IMR-90 (cell line): ENCODE data around the gene MPC2. TPM values are rescaled to one million over a fixed set of nuclear protein-coding genes. Genes with fewer than 3 reads are reported as not detected.

Source experiments
- ATAC-seq: fragments of 200-7000 bp; cut with Tn5 transposase; 2 replicates; pipeline ENCODE4 v1.9.1; 2020; ENCODE audit warnings: low read depth, mild to moderate bottlenecking, moderate library complexity
- BruUV-seq: library from RNA; stranded (reverse); fragments of 400-500 nt; replicated peaks from 2 replicates; lab custom pipeline; 2021; lab: Mats Ljungman, UMichigan
- CTCF ChIA-PET: fragments of 300-600 bp; formaldehyde crosslinking; extraction: SDS; loops from one replicate; lab custom pipeline; 2021; ENCODE audit warnings: antibody characterized with exemption; lab: Yijun Ruan, JAX
- POLR2A ChIA-PET: fragments of 300-600 bp; sonication (Branson Sonifier 250); formaldehyde crosslinking; loops from one replicate; lab custom pipeline; 2022; ENCODE audit warnings: antibody characterized with exemption; ENCODE audit not compliant: unreplicated experiment; lab: Charles Lee
- DNase-seq: peaks from one replicate; pipeline ENCODE4 v3.0.0; 2013
- H2AFZ ChIP-seq: replicated peaks from 2 replicates; pipeline ENCODE3; 2013; ENCODE audit warnings: low read length, mild to moderate bottlenecking; ENCODE audit not compliant: poor library complexity
- H2AK5ac ChIP-seq: 2 replicates; pipeline ENCODE4 v1.6.1; 2013; ENCODE audit warnings: low read depth, low read length, inconsistent platforms
- H2AK9ac ChIP-seq: replicated peaks from 2 replicates; pipeline ENCODE3; 2013; ENCODE audit warnings: mild to moderate bottlenecking, low read depth, low read length, moderate library complexity; ENCODE audit not compliant: poor library complexity
- H2BK120ac ChIP-seq: 2 replicates; pipeline ENCODE4 v1.6.1; 2013; ENCODE audit warnings: low read depth, low read length, inconsistent platforms
- H2BK15ac ChIP-seq: 3 replicates; pipeline ENCODE4 v1.6.1; 2013; ENCODE audit warnings: low read depth, low read length, inconsistent platforms
- H2BK20ac ChIP-seq: 2 replicates; pipeline ENCODE4 v1.6.1; 2013; ENCODE audit warnings: low read depth, mild to moderate bottlenecking, inconsistent platforms, low read length, moderate library complexity
- H2BK5ac ChIP-seq: 2 replicates; pipeline ENCODE4 v1.6.1; 2013; ENCODE audit warnings: mild to moderate bottlenecking, low read depth, low read length, inconsistent platforms; ENCODE audit not compliant: poor library complexity, severe bottlenecking
- H3K14ac ChIP-seq: replicated peaks from 2 replicates; pipeline ENCODE4 v1.6.1; 2013; ENCODE audit warnings: low read depth, low read length, inconsistent platforms
- H3K18ac ChIP-seq: 2 replicates; pipeline ENCODE4 v1.6.1; 2013; ENCODE audit warnings: low read depth, low read length, control low read depth
- H3K23ac ChIP-seq: 2 replicates; pipeline ENCODE4 v1.6.1; 2013; ENCODE audit warnings: low read depth, low read length, inconsistent platforms
- H3K27ac ChIP-seq: 2 replicates; pipeline ENCODE4 v1.5.1; 2013; ENCODE audit warnings: mild to moderate bottlenecking, control low read depth, low read length; ENCODE audit not compliant: insufficient read depth
- H3K27me3 ChIP-seq: 2 replicates; pipeline ENCODE4 v1.6.1; 2013; ENCODE audit warnings: low read length; ENCODE audit not compliant: control insufficient read depth, insufficient read depth
- H3K36me3 ChIP-seq: 2 replicates; pipeline ENCODE4 v1.6.1; 2013; ENCODE audit warnings: low read length, mixed read lengths; ENCODE audit not compliant: control insufficient read depth, insufficient read depth
- H3K4ac ChIP-seq: 2 replicates; pipeline ENCODE4 v1.6.1; 2013; ENCODE audit warnings: low read depth, low read length, inconsistent platforms
- H3K4me1 ChIP-seq: 2 replicates; pipeline ENCODE4 v1.6.1; 2013; ENCODE audit warnings: low read length, mixed read lengths; ENCODE audit not compliant: control insufficient read depth, insufficient read depth
- H3K4me2 ChIP-seq: 2 replicates; pipeline ENCODE4 v1.6.1; 2013; ENCODE audit warnings: low read depth, mild to moderate bottlenecking, control low read depth, low read length, moderate library complexity
- H3K4me3 ChIP-seq: 2 replicates; pipeline ENCODE4 v1.5.1; 2013; ENCODE audit warnings: low read depth, mild to moderate bottlenecking, control low read depth, low read length, moderate library complexity; ENCODE audit not compliant: insufficient read depth
- H3K56ac ChIP-seq: 2 replicates; pipeline ENCODE4 v1.6.1; 2013; ENCODE audit warnings: low read length, inconsistent platforms; ENCODE audit not compliant: insufficient read depth; ENCODE audit errors: extremely low read depth
- H3K79me1 ChIP-seq, 2 experiments: 2 replicates each; pipeline ENCODE4 v1.6.1; 2013; ENCODE audit warnings: low read length in 2 of 2, inconsistent platforms in 1 of 2, low read depth in 1 of 2
- H3K9ac ChIP-seq: 2 replicates; pipeline ENCODE4 v1.6.1; 2013; ENCODE audit warnings: low read depth, low read length, control low read depth
- H3K9me1 ChIP-seq: 2 replicates; pipeline ENCODE4 v1.6.1; 2013; ENCODE audit warnings: low read length, inconsistent platforms; ENCODE audit not compliant: insufficient read depth
- H3K9me3 ChIP-seq: 2 replicates; pipeline ENCODE4 v1.6.1; 2013; ENCODE audit warnings: low read length; ENCODE audit not compliant: control insufficient read depth, insufficient read depth
- H4K20me1 ChIP-seq: 2 replicates; pipeline ENCODE4 v1.6.1; 2013; ENCODE audit warnings: low read length, inconsistent platforms; ENCODE audit not compliant: insufficient read depth
- H4K5ac ChIP-seq: 2 replicates; pipeline ENCODE4 v1.6.1; 2013; ENCODE audit warnings: mild to moderate bottlenecking, low read depth, low read length, control low read depth
- H4K8ac ChIP-seq, 2 experiments: 2 replicates each; pipeline ENCODE4 v1.6.1; 2013; ENCODE audit warnings: low read depth in 2 of 2, low read length in 2 of 2, control low read depth in 1 of 2, inconsistent platforms in 1 of 2
- H4K91ac ChIP-seq: 2 replicates; pipeline ENCODE4 v1.6.1; 2013; ENCODE audit warnings: low read depth, low read length, inconsistent platforms; ENCODE audit not compliant: insufficient read depth
- CEBPB ChIP-seq: IDR thresholded peaks from 2 replicates; pipeline ENCODE4 v1.6.1; 2012; ENCODE audit warnings: low read depth, low read length, improper control_type of control experiment
- CTCF ChIP-seq: conservative IDR thresholded peaks from 2 replicates; pipeline ENCODE4 v1.5.1; 2012; ENCODE audit warnings: mild to moderate bottlenecking, low read depth, low read length, improper control_type of control experiment
- FOS ChIP-seq: fragments of 150-350 bp; IDR thresholded peaks from 2 replicates; pipeline ENCODE4 v1.6.1; 2016; ENCODE audit warnings: low read depth, low read length
- MAFK ChIP-seq: IDR thresholded peaks from 2 replicates; pipeline ENCODE4 v1.6.1; 2012; ENCODE audit warnings: low read depth, low read length, improper control_type of control experiment
- MXI1 ChIP-seq: IDR thresholded peaks from 2 replicates; pipeline ENCODE4 v1.6.1; 2012; ENCODE audit warnings: low read depth, mild to moderate bottlenecking, low read length, moderate library complexity, borderline replicate concordance
- POLR2A ChIP-seq: IDR thresholded peaks from 2 replicates; pipeline ENCODE4 v1.6.1; 2012; ENCODE audit warnings: mild to moderate bottlenecking, low read depth, low read length
- SMC3 ChIP-seq: fragments of 150-350 bp; IDR thresholded peaks from 2 replicates; pipeline ENCODE4 v1.6.1; 2016; ENCODE audit warnings: low read depth, mild to moderate bottlenecking, antibody characterized with exemption, low read length, moderate library complexity
- USF2 ChIP-seq: fragments of 150-350 bp; IDR thresholded peaks from 2 replicates; pipeline ENCODE4 v1.6.1; 2017; ENCODE audit warnings: mild to moderate bottlenecking, antibody characterized with exemption, low read length, low read depth
- WGBS, 2 experiments: methylation state at CpG; one replicate each; pipeline versions ENCODE4 v1.1.5 to v1.1.7; 2013; ENCODE audit warnings: missing lambda C conversion rate in 2 of 2; ENCODE audit not compliant: insufficient read length in 1 of 2; ENCODE audit errors: extremely low coverage in 2 of 2; 5-methylcytosine and 5-hydroxymethylcytosine counted together
- dilution Hi-C: fragments of 300-500 bp; cut with HindIII; formaldehyde crosslinking; loops from one replicate; pipeline ENCODE4 v1.14.3; 2018; ENCODE audit warnings: low sequenced_read_pairs; ENCODE audit not compliant: unreplicated experiment
- in situ Hi-C: fragments of 300-500 bp; cut with MboI; formaldehyde crosslinking; loops from 3 replicates; pipeline ENCODE4 v1.14.3; 2019; ENCODE audit warnings: low sequenced_read_pairs, inconsistent platforms, mixed read lengths
- intact Hi-C: fragments of 100-400 bp; cut with micrococcal nuclease; formaldehyde crosslinking; loops from 2 replicates; pipeline ENCODE4 v1.10.0; 2022
- polyA plus RNA-seq, 3 experiments: library from polyadenylated mRNA; depleted of rRNA; stranded (reverse); fragments of >200 nt; gene quantifications; 2 replicates each; pipeline ENCODE4 v1.2.3, GENCODE V29; 2012; ENCODE audit warnings: low replicate concordance in 1 of 3
- total RNA-seq: library from RNA; depleted of rRNA; stranded (reverse); fragments of >200 nt; gene quantifications from 2 replicates; pipeline ENCODE4 v1.2.3, GENCODE V29; 2012

The MPC2 gene
- total and polyA plus RNA-seq, 2 of the 4 experiments (the other 2 are of a cell fraction): 35.0 to 42.9 TPM

GRCh38 chr1:167949785-167950184, 12.9 kb upstream of the MPC2 start:
- no peak overlapping the region for H2AK9ac ChIP-seq
- H2BK15ac ChIP-seq: no peak overlapping the region
- no peak overlapping the region for H3K4me2 ChIP-seq
- intact Hi-C loops (loop anchor here (2.0 kb wide), 1 partner anchor 15 kb away; no protein-coding TSS in a partner anchor), dilution Hi-C loops (no loop called here), in situ Hi-C loops (no loop called here)
- no peak overlapping the region for H3K27ac ChIP-seq
- H3K4me3 ChIP-seq: no peak overlapping the region
- peaks cover 50% of the 10 kb centered on the region for H4K20me1 ChIP-seq
- H3K14ac ChIP-seq: no peak overlapping the region
- H4K91ac ChIP-seq: no peak overlapping the region
- H3K27me3 ChIP-seq: no peaks in the 10 kb centered on the region
- no peak overlapping the region for H2BK120ac ChIP-seq
- no peak overlapping the region for H3K4ac ChIP-seq
- no peak overlapping the region for H3K18ac ChIP-seq
- DNase-seq (no peak), ATAC-seq (no peak)
- CTCF ChIA-PET: interaction anchor here (1.1 kb wide), 1 partner anchor 36 kb away, joined by 3 read pairs; the partner anchor contains the start of gene ADCY10
- no peak overlapping the region for H2BK20ac ChIP-seq
- no peaks in the 10 kb centered on the region for H3K9me3 ChIP-seq
- whole genome bisulfite sequencing, 2 experiments: no CpG with 5 or more reads among the region's 3 CpGs
- peaks cover 14% of the 10 kb centered on the region for H3K36me3 ChIP-seq
- H3K23ac ChIP-seq: no peak overlapping the region
- TF ChIP-seq SMC3: no peak
- TF ChIP-seq CTCF: no peak
- TF ChIP-seq POLR2A: no peak
- TF ChIP-seq CEBPB: no peak
- no peak for TF ChIP-seq FOS
- TF ChIP-seq USF2: no peak
- no peak for TF ChIP-seq MXI1
- no peak for TF ChIP-seq MAFK
- no peak overlapping the region for H3K9ac ChIP-seq
- no peak overlapping the region for H2AFZ ChIP-seq
- H3K79me1 ChIP-seq: peaks cover 13 to 46% of the 10 kb centered on the region in 2 experiments
- no peaks in the 10 kb centered on the region for H3K9me1 ChIP-seq
- no peak overlapping the region for H3K56ac ChIP-seq
- POLR2A ChIA-PET: no interaction called here
- no peak overlapping the region for H4K8ac ChIP-seq
- H2BK5ac ChIP-seq: no peak overlapping the region
- peaks cover 6% of the 10 kb centered on the region for H3K4me1 ChIP-seq
- no peak overlapping the region for H2AK5ac ChIP-seq
- H4K5ac ChIP-seq: no peak overlapping the region
- BruUV-seq: no TSS peak
